GM06990 (cell line): ENCODE results near the gene SUSD3.

Experiments
- DNase-seq: peaks from one replicate; pipeline ENCODE4 v3.0.0-alpha.2; 2011; ENCODE audit not compliant: insufficient read length; ENCODE audit errors: extremely low read depth
- H3K27me3 ChIP-seq: replicated peaks from 2 replicates; pipeline ENCODE4 v1.6.0; 2011; ENCODE audit warnings: low read length; ENCODE audit not compliant: control insufficient read depth, insufficient read depth
- H3K36me3 ChIP-seq: 2 replicates; pipeline ENCODE4 v1.5.1; 2011; ENCODE audit warnings: low read length; ENCODE audit not compliant: control insufficient read depth, insufficient read depth
- H3K4me3 ChIP-seq: replicated peaks from 2 replicates; pipeline ENCODE4 v1.5.1; 2011; ENCODE audit warnings: low read depth, mild to moderate bottlenecking, control low read depth, low read length
- TF ChIP-seq, protein P1 (sequence below): IDR thresholded peaks from 2 replicates; pipeline ENCODE4 v1.5.1; 2011; ENCODE audit warnings: low read length, control low read depth, mild to moderate bottlenecking, inconsistent platforms; ENCODE audit not compliant: insufficient read depth, poor library complexity, severe bottlenecking

The SUSD3 gene

DNA sequence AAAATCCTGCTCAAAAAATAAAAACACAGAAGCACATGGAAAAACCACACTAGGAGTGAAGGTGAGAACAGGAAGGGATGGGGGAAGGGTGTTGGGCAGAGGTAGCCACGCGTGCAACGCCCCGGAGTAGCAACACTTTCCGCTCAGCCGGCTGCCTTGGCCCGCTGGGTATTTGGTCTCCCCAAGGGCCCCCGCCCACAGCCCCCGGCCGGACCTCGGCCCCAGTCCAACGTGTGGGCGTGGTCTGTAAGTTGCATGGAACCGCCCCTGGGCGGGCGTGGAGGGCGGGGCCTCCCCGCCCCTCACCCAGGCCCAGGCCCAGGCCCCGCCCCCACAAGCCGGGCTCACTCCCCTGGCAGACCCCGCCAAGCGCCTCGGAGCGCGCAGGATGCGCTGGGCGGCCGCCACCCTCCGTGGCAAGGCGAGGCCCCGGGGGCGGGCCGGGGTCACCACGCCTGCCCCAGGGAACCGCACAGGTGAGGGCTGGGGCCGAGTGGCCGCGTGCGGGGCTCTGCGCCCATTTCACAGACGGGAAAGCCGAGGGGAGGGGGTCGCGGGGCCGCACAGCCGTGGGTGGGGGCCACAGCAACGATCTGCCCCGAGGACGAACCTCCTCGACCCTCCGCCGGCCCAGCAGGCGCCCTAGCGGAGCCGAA lies at the start of gene SUSD3:
TSS of gene SUSD3 (plus strand) at position 347 of the 656 bp plus-strand sequence. CDS start at position 389, 42 bp downstream.
- Histone ChIP-seq H3K27me3 (no peaks in the 10 kb centered on the region), H3K36me3 (no peaks in the 10 kb centered on the region), H3K4me3 (peak within 1 kb of the TSS; percentile 70)
- peak; percentile 88 for DNase-seq
- TF ChIP-seq, protein P1, sequence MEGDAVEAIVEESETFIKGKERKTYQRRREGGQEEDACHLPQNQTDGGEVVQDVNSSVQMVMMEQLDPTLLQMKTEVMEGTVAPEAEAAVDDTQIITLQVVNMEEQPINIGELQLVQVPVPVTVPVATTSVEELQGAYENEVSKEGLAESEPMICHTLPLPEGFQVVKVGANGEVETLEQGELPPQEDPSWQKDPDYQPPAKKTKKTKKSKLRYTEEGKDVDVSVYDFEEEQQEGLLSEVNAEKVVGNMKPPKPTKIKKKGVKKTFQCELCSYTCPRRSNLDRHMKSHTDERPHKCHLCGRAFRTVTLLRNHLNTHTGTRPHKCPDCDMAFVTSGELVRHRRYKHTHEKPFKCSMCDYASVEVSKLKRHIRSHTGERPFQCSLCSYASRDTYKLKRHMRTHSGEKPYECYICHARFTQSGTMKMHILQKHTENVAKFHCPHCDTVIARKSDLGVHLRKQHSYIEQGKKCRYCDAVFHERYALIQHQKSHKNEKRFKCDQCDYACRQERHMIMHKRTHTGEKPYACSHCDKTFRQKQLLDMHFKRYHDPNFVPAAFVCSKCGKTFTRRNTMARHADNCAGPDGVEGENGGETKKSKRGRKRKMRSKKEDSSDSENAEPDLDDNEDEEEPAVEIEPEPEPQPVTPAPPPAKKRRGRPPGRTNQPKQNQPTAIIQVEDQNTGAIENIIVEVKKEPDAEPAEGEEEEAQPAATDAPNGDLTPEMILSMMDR, result no peak

DNA sequence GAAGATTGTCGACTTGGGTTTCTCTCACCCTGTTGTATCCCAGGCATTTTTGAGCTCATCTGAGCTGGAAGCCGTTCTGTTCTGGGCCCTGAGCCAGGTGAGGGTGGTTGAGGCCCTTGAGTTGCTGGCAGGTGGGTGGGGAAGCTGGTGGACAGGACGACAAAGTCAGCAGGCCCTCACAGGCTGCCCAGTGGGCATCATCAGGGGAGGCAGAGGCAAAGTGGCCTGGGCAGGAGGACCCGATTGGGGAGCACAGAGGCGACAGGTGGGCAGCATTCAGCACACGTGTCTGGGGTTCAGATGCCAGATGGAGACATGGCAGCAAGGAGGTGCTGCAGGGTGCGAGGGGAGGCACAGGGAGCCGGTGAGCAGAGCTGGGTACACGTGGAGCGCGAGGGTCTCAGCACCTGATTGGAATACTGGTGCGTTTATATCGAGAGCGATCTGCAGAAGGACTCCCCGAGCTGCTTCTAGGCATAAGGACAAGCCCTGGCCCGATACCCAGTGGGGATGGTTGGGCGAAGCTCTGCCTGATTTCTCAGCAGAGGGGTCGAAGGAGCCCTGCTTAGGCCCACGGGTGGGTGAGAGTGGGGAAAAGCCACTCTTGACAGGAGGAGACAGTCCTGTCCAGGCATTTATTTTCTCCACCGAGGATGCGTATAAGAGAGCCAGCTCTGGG lies 49.0 kb upstream of the SUSD3 start:
- TF ChIP-seq, protein P1, result no peak
- no peaks in the 10 kb centered on the region for H3K27me3 ChIP-seq
- no peak for DNase-seq
- H3K36me3 ChIP-seq, result peaks cover 30% of the 10 kb centered on the region
- H3K4me3 ChIP-seq, result no peak overlapping the region

DNA sequence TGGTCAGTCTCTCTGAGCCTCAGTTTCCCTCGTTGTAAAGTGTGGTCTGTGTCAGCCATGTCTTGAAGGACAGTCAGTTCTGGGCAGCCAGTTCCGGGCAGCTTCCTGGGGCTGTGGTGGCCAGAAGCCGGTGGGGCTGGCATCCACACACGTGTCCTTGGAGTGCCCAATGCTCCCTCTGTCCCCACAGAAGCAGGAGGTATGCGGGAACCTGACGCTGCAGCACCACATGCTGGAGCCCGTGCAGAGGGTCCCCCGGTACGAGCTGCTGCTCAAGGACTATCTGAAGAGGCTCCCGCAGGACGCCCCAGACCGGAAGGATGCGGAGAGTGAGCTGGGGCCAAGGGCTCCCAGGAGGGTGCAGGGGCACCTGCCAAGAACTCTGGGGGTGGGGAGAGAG lies 48.4 kb upstream of the SUSD3 start:
- Histone ChIP-seq H3K4me3 (no peak overlapping the region), H3K36me3 (peaks cover 26% of the 10 kb centered on the region), H3K27me3 (no peaks in the 10 kb centered on the region)
- TF ChIP-seq, protein P1, result no peak
- no peak for DNase-seq

DNA sequence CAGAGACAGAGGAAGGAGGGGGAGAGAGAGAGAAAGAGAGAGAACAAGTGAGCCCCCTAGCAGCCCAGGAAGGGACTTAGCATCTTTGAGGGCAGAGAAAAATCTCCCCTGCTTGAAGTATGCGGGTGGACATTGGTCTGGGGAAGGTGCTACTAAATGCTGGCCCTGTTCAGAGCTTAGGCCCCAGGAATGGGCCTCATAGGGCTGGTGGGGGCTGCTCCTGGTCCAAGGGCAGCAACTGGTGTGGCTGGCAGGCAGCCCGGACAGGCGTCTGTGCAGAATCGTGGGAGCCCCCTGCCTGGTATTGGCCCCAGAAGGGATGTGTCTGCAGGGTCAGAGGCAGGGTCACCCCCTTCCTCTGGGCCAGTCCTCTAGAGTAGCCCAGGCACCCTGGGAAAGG lies 47.8 kb upstream of the SUSD3 start:
- H3K27me3 ChIP-seq, result no peaks in the 10 kb centered on the region
- no peak overlapping the region for H3K4me3 ChIP-seq
- TF ChIP-seq, protein P1, result no peak
- peaks cover 27% of the 10 kb centered on the region for H3K36me3 ChIP-seq
- no peak for DNase-seq

DNA sequence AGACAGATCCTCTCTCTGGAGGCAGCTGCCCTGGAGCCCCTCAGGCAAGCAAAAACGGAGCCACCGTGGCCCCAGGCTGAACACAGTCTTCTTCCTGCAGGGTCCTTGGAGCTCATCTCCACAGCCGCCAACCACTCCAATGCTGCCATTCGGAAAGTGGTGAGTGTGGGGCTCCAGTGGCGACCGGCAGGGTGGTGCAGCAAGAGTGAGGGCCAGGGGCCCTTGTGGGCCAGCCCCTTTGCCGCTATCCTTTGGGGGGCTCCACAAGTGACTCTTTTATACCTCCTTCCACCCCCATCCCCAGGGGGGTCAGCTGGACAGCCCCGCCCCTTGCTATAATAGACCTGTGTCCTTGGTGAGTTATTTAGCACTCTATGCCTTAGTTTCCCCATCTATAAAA lies 47.4 kb upstream of the SUSD3 start:
- TF ChIP-seq, protein P1, result no peak
- H3K36me3 ChIP-seq, result peaks cover 30% of the 10 kb centered on the region

More for the DNA sequence above, 47.4 kb upstream of the SUSD3 start:
- Histone ChIP-seq H3K27me3 (no peaks in the 10 kb centered on the region), H3K4me3 (no peak overlapping the region)
- no peak for DNase-seq
